Stomach (tissue), 9 donors: ENCODE measurements around the gene TEX26. TPM values are rescaled to one million over a fixed set of nuclear protein-coding genes. Genes with fewer than 3 reads are reported as not detected.

ENCODE experiments used
- DNase-seq, 2 donors: peaks; one replicate each; pipeline versions ENCODE4 v3.0.0 to v3.0.0-alpha.2; 2013 to 2019
- H3K27ac ChIP-seq, 5 donors: fragments of 200-600 bp in 4 of 5; sonication (generic) in 4 of 5; one replicate each; pipeline ENCODE4 v1.5.1; 2013 to 2019; ENCODE audit warnings: mild to moderate bottlenecking in 1 of 5, moderate library complexity in 1 of 5
- H3K27me3 ChIP-seq, 3 donors: fragments of 200-600 bp; sonication (generic); one replicate each; pipeline ENCODE4 v1.5.1; 2017 to 2019; ENCODE audit warnings: mixed run types in 1 of 3
- H3K36me3 ChIP-seq, 4 donors: fragments of 200-600 bp; sonication (generic); 1 replicate in 3 of 4; 2 replicates in 1 of 4; pipeline ENCODE4 v1.5.1; 2016 to 2019
- H3K4me1 ChIP-seq, 4 donors: fragments of 200-600 bp; sonication (generic); one replicate each; pipeline ENCODE4 v1.5.1; 2016 to 2019
- H3K4me3 ChIP-seq, 4 donors: fragments of 200-600 bp; sonication (generic) in 3 of 4; one replicate each; pipeline ENCODE4 v1.5.1; 2016 to 2019; ENCODE audit warnings: mild to moderate bottlenecking in 1 of 4
- H3K9me3 ChIP-seq, 4 donors: fragments of 200-600 bp; sonication (generic); one replicate each; pipeline ENCODE4 v1.5.1; 2016 to 2019
- CTCF ChIP-seq, 7 experiments: fragments of 450-650 bp in 4 of 7; fragments of 200-600 bp in 3 of 7; sonication (generic) in 3 of 7; IDR thresholded peaks; one replicate each; pipeline ENCODE4 v1.5.1; 2016 to 2019; ENCODE audit warnings: antibody characterized with exemption in 7 of 7, control low read depth in 2 of 7, mild to moderate bottlenecking in 1 of 7
- EP300 ChIP-seq: sonication (generic); formaldehyde crosslinking; IDR thresholded peaks from one replicate; pipeline ENCODE4 v1.6.1; 2017; ENCODE audit warnings: antibody characterized with exemption
- POLR2A ChIP-seq, 4 donors: fragments of 450-650 bp; IDR thresholded peaks; one replicate each; pipeline ENCODE4 v1.6.1; 2016; ENCODE audit warnings: antibody characterized with exemption in 4 of 4, control low read depth in 2 of 4, mild to moderate bottlenecking in 1 of 4, moderate library complexity in 1 of 4
- POLR2AphosphoS5 ChIP-seq, 3 donors: sonication (generic); formaldehyde crosslinking; IDR thresholded peaks; one replicate each; pipeline ENCODE4 v1.6.1; 2016; ENCODE audit warnings: antibody characterized with exemption in 3 of 3
- WGBS, 5 donors: extraction: QIAGEN DNeasy Blood & Tissue Kit in 3 of 5; methylation state at CpG; one replicate each; pipeline versions ENCODE4 v1.1.5 to v1.1.7; 2013 to 2018; 5-methylcytosine and 5-hydroxymethylcytosine counted together
- intact Hi-C: fragments of 100-400 bp; cut with DNase I; formaldehyde crosslinking; loops from one replicate; pipeline ENCODE4 v1.15.1; 2023; ENCODE audit warnings: low total_unique reads
- polyA plus RNA-seq, 3 donors: library from polyadenylated mRNA; stranded (reverse); fragments of 200-250 nt; gene quantifications; one replicate each; pipeline ENCODE4 v1.2.3, GENCODE V29; 2013
- total RNA-seq, 5 donors: library from RNA; depleted of rRNA; stranded (reverse); fragments of >200 nt; gene quantifications; one replicate each; pipeline versions ENCODE4 v1.1.0 to v1.2.3, GENCODE V29; 2014 to 2016
- donor health status: healthy with polysubstance abuse.
- donor health status: Bipolar disorder and iron deficiency.
- donor health status: healthy.

TEX26 gene
- total and polyA plus RNA-seq, 8 donors = 0.50 TPM; not detected in 7

DNA sequence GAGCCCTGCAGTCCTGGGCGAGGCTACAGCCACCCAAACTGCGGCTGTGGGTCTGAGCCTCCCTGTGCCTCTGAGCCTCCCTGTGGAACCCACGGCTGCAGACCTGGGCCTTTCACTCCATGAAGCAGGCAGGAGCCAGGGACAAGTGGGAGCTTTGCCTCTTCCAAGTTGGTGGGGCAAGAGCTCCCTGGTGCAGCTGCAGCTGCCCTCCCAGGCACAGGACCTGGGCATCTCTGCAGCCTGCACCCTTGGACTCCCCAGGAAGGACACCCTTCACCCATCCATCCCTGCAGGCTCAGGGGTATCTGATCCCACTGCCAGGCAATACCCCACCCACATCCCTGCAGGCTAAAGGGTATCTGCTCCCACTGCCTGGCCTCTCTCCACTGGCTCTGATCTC lies 2.3 kb downstream of the TEX26 start:
- Histone ChIP-seq H3K4me3 (no peak overlapping the region), H3K36me3 (no peaks in the 10 kb centered on the region), H3K9me3 (peaks cover 0 to 12% (median 9%) of the 10 kb centered on the region in 4 donors), H3K4me1 (no peaks in the 10 kb centered on the region), H3K27me3 (peaks cover 0 to 46% (median 7%) of the 10 kb centered on the region in 3 donors), H3K27ac (no peak overlapping the region)
- no peak for DNase-seq
- no peak for TF ChIP-seq EP300
- TF ChIP-seq POLR2AphosphoS5 (IDR thresholded peaks at IDR 0.05) = no peak
- no peak for TF ChIP-seq CTCF (IDR thresholded peaks at IDR 0.05)
- no peak for TF ChIP-seq POLR2A (IDR thresholded peaks at IDR 0.05)
- 74 to 87% (median 82%) methylated on average over 1 to 3 of the region's 3 CpGs for WGBS, 5 donors
- intact Hi-C loops = no loop called here

- no peak overlapping the region for H3K27ac ChIP-seq
- intact Hi-C loops = no loop called here
- H3K9me3 ChIP-seq = peaks cover 0 to 12% (median 9%) of the 10 kb centered on the region in 4 donors
- no peaks in the 10 kb centered on the region for H3K4me1 ChIP-seq
- H3K36me3 ChIP-seq = no peaks in the 10 kb centered on the region
- peaks cover 0 to 30% (median 7%) of the 10 kb centered on the region in 3 donors for H3K27me3 ChIP-seq
- DNase-seq = no peak
- no peak for TF ChIP-seq EP300
- no peak for TF ChIP-seq POLR2AphosphoS5 (IDR thresholded peaks at IDR 0.05)
- no peak for TF ChIP-seq POLR2A (IDR thresholded peaks at IDR 0.05)
- TF ChIP-seq CTCF (IDR thresholded peaks at IDR 0.05) = no peak
- 29 to 52% (median 46%) methylated on average over 4 of the region's 4 CpGs for WGBS, 5 donors
- H3K4me3 ChIP-seq = no peak overlapping the region
These were observed 4.5 kb downstream of the TEX26 start for GRCh38 chr13:30936971-30937370.

DNA sequence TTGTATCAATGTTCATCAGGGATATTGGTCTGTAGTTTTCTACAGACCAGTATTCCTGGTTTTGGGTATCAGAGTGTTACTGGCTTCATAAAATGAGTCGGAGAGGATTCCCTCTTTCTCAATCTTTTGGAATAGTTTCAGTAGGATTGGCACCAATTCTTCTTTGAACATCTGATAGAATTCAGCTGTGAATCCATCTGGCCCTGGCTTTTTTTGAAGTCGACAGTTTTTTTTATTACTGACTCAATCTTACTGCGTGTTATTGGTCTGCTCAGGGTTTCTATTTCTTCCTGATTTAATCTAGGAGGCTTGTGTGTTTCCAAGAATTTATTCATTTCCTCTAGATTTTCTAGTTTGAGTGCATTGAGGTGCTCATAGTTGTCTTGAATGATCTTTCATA lies 11.4 kb downstream of the TEX26 start:
- Histone ChIP-seq H3K4me3 (no peak overlapping the region), H3K36me3 (no peaks in the 10 kb centered on the region), H3K9me3 (peaks cover 0 to 15% (median 4%) of the 10 kb centered on the region in 4 donors), H3K4me1 (no peaks in the 10 kb centered on the region), H3K27ac (no peak overlapping the region), H3K27me3 (no peaks in the 10 kb centered on the region)
- no peak for DNase-seq
- intact Hi-C loops = no loop called here
- 66 to 82% (median 76%) methylated on average over 3 of the region's 3 CpGs for WGBS, 5 donors
- TF ChIP-seq POLR2AphosphoS5 (IDR thresholded peaks at IDR 0.05) = no peak
- TF ChIP-seq POLR2A (IDR thresholded peaks at IDR 0.05) = no peak
- no peak for TF ChIP-seq EP300
- TF ChIP-seq CTCF (IDR thresholded peaks at IDR 0.05) = no peak

DNA sequence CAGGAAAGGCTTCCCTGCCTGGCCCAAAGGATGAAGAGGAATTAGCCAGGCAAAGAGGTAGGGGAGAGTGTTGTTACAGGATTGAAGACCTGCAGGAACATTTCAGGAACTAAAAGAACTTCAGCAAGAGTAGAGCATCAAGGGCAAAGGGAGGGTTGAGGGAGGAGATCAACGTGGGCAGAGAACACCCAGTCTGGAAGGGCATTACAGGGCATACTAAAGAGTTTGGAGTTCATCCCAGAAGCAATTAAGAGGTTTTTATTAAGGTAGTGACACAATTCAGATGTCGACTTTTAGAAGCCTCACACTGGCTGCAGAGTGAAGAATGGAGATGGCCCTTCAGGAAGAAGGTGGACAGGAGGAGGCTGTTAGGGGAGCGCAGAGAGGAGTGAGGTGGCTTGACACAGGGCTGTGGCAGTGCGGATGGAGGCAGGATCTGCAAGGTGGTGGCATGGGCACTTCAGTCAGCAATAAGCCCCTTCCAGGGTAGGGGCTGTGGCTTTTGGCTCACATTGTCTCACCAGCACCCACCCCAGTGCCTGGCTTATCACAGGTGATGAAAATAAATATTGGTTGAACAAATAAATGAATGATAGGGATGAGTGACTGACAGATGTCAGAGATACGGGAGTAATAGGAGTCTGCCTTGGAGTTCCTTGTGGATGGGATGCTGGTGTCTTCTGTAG lies 24.9 kb downstream of the TEX26 start:
- intact Hi-C loops = no loop called here
- TF ChIP-seq POLR2AphosphoS5 (IDR thresholded peaks at IDR 0.05) = no peak

DNA sequence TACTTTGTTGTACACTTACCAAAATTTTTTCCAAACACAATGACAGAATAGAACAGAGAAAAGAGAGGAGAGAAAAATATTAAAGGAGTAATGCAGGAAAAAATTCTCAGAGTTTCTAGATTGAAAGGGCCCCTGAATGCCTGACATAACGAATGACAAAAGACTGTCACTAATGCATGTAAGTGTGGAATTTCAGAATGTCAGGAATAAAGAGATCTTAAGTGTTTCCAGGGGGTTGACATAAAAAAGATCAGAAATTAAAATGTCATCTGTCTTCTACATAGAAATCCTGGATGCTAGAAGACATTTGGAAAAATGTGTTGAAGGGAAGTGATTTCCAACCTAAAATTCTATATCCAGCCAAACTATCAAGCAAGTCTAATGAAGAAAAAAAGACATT lies 27.2 kb downstream of the TEX26 start:
- intact Hi-C loops = no loop called here
- TF ChIP-seq CTCF (IDR thresholded peaks at IDR 0.05) (no peak), POLR2A (IDR thresholded peaks at IDR 0.05) (no peak), EP300 (no peak), POLR2AphosphoS5 (IDR thresholded peaks at IDR 0.05) (no peak)
- 73 to 87% (median 83%) methylated on average over 1 of the region's 1 CpG for WGBS, 5 donors
- H3K36me3 ChIP-seq = no peaks in the 10 kb centered on the region
- peaks cover 0 to 10% (median 4%) of the 10 kb centered on the region in 4 donors for H3K9me3 ChIP-seq
- H3K27me3 ChIP-seq = no peaks in the 10 kb centered on the region
- no peak for DNase-seq
- no peak overlapping the region for H3K4me3 ChIP-seq
- no peak overlapping the region for H3K27ac ChIP-seq
- peaks cover 0 to 7% (median 0%) of the 10 kb centered on the region in 4 donors for H3K4me1 ChIP-seq

More for the DNA sequence above, 24.9 kb downstream of the TEX26 start:
- WGBS, 5 donors = 62 to 71% (median 65%) methylated on average over 5 of the region's 5 CpGs
- no peak for DNase-seq
- no peaks in the 10 kb centered on the region for H3K36me3 ChIP-seq
- no peak overlapping the region for H3K4me3 ChIP-seq
- no peak overlapping the region for H3K27ac ChIP-seq
- peaks cover 0 to 10% (median 4%) of the 10 kb centered on the region in 4 donors for H3K9me3 ChIP-seq
- no peaks in the 10 kb centered on the region for H3K27me3 ChIP-seq
- H3K4me1 ChIP-seq = no peaks in the 10 kb centered on the region
